SKM-1 (cell line): Measurements from ENCODE around the gene PLA2G6.

Source experiments
- DNase-seq: peaks from one replicate; lab custom pipeline; 2025; ENCODE audit not compliant: unreplicated experiment; lab: John Stamatoyannopoulos, UW

The PLA2G6 gene

DNA sequence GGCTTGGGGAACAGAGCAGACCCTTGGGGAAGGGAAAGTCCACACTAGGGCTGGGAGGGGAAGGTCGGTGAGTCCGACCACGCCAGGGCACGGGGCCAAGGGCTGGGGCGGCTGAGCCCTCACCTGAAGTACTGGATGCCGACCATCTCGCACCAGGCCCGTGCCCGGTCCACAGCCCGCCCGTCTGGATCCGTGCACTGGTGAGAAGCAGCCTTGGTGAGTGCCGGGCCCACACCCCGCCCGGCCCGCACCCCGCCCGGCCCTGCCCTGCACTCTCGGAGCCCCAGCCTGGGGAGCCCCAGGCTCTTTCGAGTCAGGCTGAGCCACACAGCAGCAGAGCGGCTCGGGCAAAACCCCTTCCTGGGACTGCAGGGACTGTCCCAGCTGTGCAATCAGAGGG lies 69.2 kb downstream of the PLA2G6 start:
- no peak for DNase-seq

DNA sequence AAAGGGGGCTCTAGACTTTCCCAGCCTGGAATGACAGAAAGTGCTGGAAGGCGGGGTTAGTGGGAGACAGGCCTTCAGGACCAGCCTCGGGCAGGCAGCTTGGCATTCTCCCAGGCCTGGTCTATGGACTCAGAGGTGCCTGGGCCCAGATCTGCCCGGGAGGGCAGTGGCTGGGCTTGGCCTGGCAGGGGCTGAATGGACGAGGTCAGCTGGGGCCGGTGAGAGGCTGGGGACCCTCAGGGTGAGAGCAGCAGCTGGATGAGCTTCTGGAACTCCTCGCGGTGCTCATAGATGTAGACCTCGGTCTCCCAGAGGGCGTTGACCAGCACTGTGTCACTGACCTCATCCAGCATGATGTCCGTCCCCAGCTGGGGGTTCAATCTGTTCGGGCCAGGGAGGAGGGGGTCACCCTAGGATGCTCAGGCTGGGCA lies 69.7 kb downstream of the PLA2G6 start:
- DNase-seq = no peak

DNA sequence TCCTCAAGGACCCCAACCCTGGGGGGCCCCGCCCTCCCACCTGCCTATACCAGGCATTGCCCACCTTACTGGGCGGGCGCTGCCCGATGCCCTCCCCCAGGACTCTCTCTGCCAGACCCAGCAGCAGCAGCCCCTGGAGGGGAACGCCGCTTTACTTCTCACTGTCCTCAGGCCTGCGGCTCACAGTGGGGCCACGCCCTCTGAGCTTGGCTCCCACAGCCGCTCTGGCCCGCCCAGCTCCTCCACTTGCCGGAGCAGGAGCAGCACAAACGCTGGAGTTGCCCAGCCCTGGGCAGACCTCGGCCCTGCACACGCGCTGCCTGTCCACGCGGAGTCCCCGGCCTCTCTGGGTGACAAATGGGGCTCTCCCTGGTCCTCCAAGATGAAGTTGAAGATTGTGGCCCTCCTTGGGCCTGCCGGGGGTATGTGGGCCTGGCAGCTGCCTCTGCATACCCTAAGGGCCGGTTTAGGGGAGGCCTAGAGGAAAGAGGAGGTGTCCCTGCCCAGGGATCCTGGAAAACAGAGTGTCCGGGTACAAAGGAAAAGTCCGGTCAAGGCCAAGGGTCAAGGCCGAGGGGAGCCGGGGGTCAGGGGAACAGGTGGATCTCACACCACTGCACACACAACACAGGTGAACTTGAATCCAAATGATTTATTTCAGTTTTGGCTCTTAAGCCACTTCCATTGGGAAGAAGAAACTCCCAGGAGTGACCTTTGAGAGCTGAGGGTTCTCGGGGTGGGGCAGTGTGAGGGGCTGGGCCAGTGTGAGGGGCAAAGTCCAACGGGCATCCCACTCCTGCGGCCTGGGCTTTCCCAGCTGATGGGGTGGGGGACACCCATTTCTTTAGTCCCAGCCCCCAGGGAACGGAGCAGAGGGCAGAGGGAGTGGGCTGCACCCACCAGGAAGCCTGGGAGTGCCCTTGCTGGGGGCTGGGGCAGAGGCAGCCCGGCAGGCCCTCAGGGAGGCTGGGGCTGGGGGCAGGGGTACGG lies 70.5 kb downstream of the PLA2G6 start:
- no peak for DNase-seq

DNA sequence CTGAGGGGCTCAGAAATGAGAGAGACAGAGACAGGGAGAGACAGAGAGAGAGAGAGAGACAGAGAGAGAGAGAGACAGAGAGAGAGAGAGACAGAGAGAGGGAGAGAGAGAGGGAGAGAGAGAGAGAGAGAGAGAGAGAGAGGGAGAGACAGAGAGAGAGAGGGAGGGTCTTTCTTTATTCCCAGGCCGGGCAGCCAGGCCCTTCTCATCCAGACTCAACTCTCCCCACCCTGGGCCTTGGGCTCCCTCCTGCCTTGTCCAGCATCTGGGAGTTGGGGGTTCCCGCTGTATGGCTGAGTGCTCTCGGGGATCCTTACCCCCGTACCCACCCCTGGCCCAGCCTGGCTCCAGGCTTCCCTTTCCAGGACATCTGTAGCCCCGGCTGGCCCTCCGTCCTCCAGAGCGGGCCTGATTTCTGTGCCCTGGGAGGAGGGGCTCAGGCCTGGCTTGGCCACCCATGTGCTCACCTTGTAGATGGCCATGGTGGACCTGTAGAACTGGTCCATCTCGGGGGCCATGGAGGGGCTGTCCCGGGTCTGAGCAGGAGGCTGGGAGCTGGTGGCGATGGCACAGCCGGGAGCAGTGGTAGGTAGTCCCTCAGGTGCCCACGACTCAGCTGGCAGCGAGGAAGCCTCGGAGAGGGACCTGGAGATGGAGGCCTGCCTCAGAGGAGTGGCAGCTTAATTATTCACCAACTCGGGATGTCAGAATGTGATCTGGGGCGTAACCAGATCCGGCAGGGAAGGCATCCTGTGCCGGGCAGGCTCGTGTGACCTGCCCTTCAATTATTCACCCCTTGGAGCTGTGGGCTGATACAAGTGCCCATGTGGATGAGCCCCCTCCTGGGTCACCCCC lies 71.4 kb downstream of the PLA2G6 start, which contains the start of gene BAIAP2L2:
TSS of gene BAIAP2L2 (minus strand) at position 677 of the 855 bp plus-strand sequence. CDS start at position 518, 159 bp downstream.
- no peak for DNase-seq

DNA sequence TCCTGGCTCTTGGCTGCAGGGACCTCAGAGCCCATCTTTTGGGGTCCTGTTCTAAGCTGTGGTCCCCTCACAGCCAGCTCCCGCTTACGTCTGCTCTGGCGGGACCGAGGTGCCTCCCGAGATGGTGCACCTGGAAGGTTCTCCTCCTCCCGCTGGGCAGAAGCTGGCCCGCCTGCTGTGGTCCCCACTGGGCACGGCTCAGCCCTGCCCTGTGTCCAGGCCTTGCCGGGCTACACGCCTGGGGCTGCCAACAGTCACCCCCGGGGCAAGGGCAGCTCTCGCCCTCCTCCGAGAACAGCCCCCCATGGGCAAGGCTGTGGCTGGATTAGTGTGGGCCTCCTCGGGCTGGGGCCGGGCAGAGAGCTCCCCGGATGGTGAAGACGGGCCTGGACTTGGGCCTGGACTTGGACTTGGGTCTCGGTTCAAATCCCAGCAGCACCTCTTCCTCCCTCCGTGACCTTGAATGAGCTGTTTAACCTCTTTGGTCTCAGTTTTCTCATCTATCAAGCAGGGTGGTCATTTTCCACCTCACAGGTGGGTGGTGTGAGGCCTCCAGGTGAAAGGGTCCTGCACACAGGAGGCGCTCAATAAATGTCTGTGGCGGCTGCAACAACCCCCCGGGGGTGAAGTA lies 72.1 kb downstream of the PLA2G6 start:
- DNase-seq = no peak

DNA sequence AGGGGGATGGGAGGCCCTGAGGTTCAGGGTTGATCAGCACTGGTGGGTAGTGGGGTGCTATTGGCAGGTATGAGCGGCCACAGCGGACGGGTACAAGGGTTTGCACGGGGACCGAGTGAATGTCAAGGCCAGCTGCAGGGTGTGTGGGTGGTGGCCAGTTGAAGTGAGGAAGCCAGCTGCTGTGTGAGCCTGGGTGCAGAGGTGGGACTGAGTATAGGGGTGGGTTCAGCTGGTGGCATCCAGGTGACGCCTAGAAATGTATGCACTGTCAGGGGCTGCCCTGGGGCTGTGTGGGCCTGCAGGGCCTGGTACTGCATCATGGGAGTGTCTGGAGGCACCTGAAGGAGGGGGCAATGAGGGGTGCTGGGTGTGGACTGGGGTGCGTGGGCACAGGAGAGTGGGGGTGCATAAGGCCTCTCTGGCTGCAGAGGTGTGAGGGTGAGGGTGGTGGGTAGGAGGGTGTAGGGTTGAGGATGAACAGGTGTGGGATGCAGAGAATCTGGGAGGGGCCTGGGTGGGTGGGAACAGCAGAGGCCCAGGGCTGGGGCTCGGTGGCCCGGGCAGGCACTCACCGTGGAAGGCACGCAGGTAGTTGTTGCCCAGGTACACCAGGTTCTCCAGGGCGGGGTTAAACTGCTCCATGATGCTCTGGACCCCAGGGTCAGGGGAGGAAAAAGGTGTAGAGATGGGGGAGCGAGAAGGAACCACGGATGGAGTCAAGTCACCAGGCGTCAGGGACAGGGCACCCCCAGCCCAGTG lies 72.9 kb downstream of the PLA2G6 start:
- DNase-seq = no peak

DNA sequence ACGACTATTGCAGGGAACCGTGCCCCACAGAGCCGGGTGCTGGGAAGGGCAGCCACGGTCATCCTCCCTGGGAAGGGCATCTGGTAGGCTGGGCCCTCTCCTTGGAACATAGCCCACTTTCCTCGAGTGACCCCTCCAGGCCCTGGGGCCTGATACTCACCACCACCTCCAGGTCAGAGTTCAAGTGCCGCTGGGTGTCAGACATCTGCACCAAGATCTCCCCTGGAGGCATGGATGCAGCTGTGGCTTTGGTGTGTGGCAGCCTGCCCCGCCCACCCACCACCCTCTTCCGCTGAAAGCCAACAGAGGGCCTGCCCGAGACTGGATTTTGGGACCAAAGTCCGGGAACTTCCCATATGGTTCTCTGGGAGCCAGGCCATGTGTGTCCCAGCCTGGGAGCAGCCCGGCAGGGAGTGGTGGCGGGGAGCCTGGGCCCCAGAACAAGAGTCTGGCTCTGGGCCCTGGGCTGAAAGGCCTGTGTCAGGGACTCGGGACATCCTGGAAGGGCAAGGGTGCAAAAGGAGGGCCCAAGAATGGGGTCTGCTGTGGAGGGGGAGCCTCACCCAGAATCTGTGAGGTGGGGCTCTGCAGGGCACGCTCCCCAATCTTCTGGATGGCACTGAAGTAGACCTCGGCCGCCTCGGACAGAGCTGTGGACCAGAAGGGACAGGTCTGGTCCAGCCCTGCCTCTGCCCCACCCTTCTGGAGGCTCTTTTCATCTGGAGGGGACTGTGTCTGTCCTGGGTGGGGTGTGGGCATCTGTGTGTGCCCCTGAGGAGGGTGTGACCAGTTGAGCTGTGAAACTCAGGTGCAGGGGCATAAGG lies 73.7 kb downstream of the PLA2G6 start:
- DNase-seq = no peak

DNA sequence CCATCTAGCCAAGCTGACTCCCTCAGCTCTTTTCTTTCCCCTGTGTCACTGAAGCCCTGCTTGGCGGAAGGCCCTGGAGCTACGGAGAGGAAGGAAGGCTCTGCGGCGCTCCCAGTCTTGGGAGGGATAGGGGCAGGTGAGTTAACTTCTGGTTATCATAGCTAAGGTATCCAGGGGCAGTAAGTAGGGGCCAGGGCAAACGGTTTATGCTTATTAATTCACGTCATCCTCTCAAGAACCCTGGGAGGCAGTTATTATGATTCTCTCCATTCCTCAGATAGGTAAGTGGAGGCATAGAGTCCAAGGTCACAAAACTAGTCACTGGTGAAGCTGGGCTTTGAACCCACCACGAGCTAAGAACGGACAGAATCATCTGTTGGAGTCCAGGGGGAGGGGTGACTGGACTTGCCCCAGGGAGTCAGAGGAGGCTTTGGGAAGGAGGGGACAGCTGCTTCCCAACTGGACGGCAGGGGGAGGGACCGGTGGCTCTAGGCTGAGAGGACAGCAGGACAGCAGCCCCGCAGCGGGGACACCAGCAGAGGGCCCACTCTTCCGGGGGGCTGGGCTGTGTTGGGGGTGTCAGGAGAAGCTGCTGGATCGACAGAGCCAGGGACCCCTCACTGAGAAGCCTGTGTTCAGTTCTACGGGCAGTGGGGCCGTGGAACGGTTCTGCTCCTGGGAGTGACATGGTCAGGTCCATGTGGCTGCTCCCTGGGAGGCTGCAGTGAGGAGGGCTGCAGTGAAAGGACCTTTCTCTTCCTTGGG lies 74.6 kb downstream of the PLA2G6 start:
- DNase-seq = no peak

DNA sequence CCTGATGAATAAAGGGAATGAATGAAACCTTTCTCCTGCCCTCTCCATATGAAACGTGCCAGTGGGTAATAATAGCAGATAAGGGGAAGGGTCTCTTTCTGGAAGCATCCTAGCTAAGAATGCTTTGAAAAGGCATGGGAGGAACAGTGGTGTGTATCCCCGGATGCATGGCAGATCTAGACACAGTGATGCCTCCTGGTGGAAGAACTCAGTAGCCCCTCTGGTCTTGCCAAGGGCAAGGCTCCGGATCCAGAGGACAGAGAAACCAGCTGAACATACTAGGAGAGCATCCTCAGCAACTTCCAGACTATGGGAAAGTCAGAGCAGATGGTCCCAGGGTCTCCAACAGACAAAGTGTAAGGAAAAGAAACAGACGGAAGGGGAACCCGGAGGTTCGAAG lies 77.5 kb downstream of the PLA2G6 start:
- DNase-seq = no peak

DNA sequence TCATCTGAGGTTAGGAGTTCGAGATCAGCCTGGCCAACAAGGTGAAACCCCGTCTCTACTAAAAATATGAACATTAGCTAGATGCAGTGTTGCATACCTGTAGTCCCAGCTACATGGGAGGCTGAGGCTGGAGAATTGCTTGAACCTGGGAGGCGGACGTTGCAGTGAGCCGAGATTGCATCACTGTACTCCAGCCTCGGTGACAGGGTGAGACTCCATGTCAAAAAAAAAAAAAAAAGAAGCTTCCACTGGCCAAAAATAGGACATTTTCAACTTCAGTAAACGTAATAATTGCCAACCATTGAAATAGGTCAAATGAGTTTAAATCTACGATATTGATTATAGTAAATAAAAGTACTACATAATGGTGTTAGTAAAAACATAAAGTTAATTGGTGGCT lies 78.0 kb downstream of the PLA2G6 start:
- no peak for DNase-seq

DNA sequence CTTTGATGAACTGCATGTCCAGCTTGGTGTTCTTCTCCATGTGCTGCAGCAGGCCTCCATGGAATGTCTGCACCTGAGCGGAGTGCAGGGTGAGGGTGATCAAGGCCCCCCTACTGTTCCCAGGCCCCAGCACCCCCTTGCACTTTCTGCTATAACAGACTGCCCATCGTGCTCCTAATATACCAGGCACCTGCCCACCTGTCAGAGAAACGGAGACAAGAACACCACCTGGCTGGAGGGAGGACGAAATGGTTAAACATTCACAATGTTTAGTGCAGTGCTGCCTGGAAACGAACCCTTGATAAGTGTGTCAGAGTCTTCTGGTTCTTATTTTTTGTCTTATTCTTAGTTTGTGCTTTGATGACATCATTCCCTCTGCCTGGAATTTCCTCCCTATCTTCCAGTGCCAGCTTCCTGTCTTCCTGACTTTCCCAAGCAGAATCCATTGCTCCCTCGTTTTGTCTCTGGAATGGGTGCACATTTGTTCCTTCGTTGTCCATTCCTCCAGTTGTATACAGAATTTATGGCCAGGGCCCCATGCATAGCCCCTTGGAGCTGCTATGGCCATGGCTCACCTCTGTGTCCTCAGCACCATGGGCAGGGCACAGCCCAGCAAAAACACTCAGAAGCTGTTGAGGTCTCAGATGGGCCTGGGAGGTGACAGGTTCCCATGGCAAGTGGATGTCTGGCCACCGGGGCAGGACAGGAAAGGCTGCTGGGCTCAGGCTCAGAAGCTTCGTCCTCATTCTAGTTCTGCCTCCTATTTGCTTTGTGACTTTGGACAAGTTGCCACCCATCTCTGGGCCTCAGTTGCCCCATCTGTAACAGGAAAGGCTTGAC lies 83.0 kb downstream of the PLA2G6 start:
- DNase-seq = no peak

DNA sequence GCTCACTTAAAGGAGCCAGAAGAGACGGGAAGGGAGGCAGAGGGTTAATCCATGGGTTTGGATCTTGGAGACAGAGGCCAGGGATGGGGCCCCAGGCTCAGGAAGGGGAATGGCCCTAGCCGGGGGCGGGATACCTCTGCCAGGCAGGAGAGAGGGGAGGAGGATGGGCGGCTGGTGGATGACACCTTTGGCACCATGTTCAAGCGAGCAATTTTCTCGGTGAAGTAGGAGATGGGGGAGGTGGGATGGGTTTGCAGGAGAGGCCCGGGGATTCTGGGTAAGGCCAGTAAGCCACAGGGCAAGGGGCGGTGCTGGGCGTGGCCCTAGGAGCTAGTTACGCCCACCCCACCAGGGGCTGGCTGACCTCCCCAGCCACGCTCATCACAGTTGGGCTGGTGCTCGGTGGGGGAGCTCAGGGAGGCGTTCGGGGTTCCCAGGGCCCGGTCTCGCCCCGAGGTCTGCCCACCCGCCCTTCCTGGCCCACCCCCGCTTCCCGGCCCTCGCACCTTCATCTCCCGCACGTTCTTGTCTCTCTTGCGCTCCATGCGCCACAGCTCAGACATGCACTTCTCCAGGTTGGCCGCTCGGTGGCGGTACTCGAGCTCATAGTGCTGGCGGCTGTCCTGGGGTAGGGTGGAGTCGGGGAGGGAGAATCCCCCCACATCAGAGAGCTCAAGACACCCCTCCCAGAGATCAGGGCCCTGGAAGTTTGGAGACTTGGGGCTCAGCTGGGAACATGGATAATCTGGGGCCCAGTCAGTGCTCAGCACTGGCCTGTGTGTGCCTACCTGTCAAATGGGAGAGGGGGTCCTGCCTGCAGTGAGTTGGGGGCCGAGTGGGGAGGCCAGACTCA lies 83.8 kb downstream of the PLA2G6 start:
- DNase-seq = no peak

DNA sequence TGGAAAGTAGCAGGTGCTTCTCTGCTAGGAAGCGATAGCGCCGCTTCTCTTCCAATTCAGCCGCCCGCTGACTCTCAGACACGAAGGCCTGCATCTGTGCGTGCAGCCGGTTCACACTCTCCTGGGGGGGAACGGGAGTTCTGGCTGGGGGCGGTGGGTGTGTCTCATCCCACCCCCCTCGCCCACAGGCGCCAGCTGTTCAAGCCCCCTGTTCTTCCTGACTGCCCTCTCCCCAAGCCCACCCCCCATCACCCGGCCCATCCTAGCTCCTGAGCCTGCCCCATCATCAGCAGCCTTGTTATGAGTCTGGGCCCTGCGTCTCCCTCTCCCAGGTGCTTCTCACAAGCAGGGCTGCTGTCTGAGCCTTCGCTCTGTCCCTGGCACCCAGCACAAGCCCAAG lies 84.6 kb downstream of the PLA2G6 start:
- no peak for DNase-seq

DNA sequence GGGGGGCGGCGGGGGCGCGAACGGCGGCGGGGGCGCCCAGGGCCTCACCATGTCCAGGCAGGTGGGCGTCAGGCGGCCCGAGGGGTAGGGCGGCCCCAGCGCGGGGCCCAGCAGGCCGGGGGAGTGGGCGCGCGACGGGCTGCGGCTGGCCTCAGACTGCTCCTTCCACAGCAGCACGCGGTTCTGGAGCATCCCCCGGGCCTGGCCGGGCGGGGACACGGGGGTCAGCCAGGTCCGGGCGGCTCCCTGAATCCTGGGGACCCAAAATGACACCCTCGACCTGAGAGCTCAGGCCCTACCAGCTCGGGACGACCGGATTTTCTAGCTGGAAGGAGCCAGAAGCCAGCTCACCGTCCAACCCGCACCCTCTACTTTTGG lies 92.2 kb downstream of the PLA2G6 start:
- no peak for DNase-seq

DNA sequence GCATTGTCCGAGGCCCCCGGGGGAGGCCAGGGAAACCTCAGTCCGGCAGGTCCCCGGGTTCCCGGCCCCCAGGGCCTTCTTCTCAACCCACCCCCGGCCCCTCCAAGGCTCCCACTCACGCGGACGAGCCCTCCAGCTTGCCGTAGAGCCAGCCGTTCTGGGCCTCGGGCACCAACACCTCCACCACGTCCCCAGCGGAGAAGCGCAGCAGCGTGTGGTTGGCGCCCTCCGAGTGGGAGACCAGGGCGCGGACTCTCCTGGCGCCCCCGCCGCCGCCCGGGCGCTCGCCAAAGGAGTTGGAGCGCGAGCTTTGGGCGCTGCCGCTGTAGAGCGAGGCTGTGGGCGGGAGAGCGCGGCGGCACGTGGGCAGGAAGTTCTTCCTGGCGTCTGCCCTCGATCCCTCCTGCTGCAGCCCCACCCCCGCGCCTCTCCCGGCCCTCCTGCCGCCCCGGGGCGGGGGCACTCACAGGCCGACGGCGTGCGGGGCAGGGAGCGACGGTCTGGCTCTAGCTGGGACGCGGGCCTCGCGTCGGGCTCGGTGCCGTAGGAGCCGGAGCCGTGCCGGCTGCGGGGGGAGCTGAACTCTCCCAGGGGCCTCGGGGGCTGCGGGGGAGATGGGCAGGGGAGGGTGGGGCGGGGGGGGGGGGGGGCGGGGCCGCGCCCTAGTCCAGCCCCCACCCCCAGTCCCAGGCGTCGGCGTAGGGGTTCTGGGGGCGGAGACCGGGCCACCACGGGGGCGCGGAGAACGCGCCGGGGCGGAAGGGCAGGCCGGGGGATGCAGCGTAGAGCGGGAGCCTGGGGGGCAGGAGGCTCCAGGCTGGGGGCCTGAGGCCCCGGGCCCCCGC lies 92.8 kb downstream of the PLA2G6 start:
- DNase-seq = no peak

DNA sequence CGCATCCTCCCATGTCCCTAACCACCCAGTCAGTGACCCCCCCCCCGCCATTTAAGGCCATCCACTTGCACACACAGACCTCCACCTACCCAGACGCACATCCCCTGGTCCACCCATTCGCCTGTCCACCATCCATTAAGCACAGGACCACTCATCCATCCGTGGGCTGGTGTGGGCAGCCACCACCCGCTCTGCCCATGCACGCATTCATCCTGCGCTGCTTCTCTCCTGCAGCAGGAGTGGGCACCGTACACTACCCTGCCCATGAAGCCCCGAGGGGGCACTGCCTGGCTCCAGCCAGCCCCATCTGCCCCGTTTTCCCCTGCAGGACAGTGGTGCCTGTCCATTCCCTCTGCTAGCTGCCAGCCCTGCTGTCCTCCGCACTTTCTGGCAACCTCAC lies 93.8 kb downstream of the PLA2G6 start:
- DNase-seq = no peak
